GM18507 (cell line): ENCODE data around the gene WDR74.
A peak's percentile ranks its signal among the peaks of the same experiment; 100 is the strongest.
"Not testable (repeated sequence)": the region's sequence is repeated elsewhere in the genome, so short reads cannot be mapped to it uniquely, and the experiment has no call there.

ENCODE experiments used
- DNase-seq: peaks from one replicate; pipeline ENCODE4 v3.0.0; 2011; ENCODE audit warnings: low read depth; ENCODE audit not compliant: insufficient read length; ENCODE audit errors: extremely low spot score
- FAIRE-seq: peaks from 2 replicates; lab custom pipeline; 2011; peaks lifted over from hg19 to GRCh38; lab: Jason Lieb, UNC

WDR74 gene

GRCh38 chr11:62843466-62843865, 4.1 kb upstream of the WDR74 start:
- DNase-seq = no peak

GRCh38 chr11:62842891-62843290, 3.5 kb upstream of the WDR74 start:
- not testable (repeated sequence) for FAIRE-seq, DNase-seq

More at GRCh38 chr11:62843466-62843865, 4.1 kb upstream of the WDR74 start:
- no peak for FAIRE-seq

DNA sequence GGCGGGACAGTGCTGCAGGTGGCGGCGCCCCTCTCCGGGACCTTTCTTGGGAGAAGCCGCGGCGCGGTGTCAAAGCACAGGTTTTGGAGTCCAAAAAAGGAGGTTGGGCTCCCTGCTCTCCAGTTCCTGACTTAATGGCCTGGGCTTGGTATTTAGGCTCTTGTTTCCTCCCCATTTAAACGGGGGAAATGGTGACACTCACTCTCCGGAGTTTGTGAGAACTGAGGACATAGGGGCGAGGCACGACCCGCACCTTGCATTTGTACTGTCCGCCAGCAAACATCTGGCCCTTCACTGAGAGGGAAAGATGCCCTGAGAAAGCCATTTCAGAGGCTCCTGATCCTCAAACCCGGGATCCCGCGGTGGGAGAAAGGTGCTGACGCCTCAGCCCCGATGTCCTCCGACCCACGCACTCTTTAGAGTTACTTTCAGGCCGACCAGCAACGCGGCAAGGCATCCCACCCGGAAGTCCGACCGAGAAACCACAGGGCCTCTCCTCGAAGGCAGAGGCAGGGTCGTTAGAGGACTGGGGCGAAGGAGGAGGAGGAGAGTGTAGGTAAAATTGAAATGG, 2.9 kb upstream of the WDR74 start:
- DNase-seq (no peak), FAIRE-seq (no peak)

GRCh38 chr11:62841361-62842170, 2.2 kb upstream of the WDR74 start:
- DNase-seq (peak; percentile 87), FAIRE-seq (peak; percentile 88)

DNA sequence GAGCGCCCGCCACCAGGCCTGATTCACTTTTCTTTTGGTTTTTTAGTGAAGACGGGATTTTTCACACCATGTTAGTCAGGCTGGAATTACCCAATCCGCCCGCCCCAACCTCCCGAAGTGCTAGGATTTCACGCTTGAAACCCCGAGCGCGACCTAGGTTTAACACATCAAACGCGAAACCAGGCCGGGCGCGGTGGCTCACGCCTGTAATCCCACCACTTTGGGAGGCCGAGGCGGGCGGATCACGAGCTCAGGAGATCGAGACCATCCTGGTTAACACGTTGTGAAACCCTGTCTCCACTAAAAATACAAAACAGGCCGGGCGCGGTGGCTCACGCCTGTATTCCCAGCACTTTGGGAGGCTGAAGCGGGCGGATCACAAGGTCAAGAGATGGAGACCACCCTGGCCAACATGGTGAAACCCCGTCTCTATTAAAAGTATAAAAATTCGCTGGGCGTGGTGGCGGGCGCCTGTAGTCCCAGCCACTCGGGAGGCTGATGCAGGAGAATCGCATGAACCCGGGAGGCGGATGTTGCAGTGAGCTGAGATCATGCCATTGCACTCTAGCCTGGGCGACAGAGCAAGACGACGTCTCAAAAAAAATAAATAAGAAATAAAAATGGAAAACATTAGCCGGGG, 1.5 kb upstream of the WDR74 start:
- not testable (repeated sequence) for DNase-seq, FAIRE-seq

- FAIRE-seq (no peak), DNase-seq (no peak)
Measured at GRCh38 chr11:62835336-62835735, 4.1 kb downstream of the WDR74 start.

GRCh38 chr11:62832336-62833234, 6.8 kb downstream of the WDR74 start, which contains the start of gene TEX54:
TEX54 (minus strand) TSS chr11:62832841.
- FAIRE-seq (no peak), DNase-seq (no peak)

GRCh38 chr11:62831520-62832335, 7.7 kb downstream of the WDR74 start, which contains the start of gene STX5:
STX5 (minus strand) TSS chr11:62832051; CDS start chr11:62831243, 808 bp downstream.
- DNase-seq (peak; percentile 89), FAIRE-seq (peak; percentile 91)

DNA sequence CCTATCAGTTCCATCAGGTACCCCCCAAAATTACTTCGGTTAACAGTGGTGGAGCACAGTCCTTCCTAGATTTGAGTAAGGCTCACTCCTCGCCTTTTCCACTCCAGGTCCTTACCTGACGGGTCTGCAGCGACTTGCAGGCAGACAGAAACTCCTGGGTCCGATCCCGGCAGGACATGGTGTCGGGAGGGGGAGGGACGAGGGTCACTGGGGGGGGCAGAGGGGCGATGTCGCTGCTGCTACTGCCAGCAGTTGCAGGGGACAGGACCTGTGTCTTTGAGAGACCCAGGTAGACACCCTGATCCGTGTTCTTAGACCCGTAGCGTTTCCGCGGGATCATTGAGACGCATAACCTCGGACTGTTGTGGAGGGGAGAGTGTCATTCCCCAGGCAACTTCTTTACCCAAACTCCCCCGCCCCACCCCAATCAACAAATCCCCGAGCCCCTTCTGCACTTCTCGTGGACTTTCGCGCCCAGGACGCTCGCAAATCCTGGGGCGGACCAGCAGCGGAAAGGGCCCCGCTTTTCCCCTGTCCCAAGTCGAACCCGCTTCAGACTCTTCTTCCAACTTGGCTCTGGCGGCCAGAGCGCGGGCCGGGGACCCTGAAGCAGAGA, 8.4 kb downstream of the WDR74 start:
- no peak for FAIRE-seq
- DNase-seq = no peak

- DNase-seq, FAIRE-seq: not testable (repeated sequence)
Measured at GRCh38 chr11:62828130-62828529, 11.3 kb downstream of the WDR74 start.

GRCh38 chr11:62823677-62824076, 15.7 kb downstream of the WDR74 start:
- FAIRE-seq = no peak

GRCh38 chr11:62817129-62817528, 22.3 kb downstream of the WDR74 start:
- FAIRE-seq = no peak
- DNase-seq = no peak

More at GRCh38 chr11:62823677-62824076, 15.7 kb downstream of the WDR74 start:
- no peak for DNase-seq

DNA sequence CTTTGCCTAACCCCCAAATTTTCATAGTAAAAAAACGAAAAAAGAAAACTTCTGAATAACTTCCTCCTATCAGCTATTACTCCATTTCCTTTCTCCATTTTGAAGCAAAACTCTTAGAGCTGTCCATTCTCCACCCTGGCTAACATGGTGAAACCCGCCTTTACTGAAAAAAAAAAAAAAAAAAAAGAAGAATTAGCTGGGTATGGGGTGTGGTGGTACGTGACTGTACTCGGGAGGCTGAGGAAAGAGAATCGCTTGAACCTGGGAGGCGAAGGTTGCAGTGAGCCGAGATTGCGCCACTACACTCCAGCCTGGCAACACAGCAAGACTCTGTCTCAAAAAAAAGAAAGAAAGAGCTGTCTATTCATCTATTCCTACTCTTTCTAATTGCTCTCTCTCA, 22.8 kb downstream of the WDR74 start:
- FAIRE-seq (no peak), DNase-seq (no peak)

DNA sequence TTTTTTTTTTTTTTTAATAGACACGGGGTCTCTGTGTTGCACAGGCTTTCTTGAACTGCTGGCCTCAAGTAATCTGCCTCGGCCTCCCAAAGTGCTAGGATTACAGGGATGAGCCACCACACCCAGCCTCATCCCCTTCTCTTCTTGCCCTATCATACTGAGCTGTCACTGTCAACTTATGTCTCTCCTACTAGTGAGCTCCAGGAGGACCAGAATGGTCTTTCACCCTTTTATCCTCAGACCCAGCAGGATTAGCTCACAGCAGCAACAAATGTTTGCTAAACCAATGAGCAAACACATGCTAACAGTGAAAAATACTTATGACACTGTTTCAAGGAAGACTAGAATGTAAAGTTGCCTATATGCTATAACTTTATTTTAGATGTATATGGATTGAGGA, 27.7 kb downstream of the WDR74 start:
- FAIRE-seq (no peak), DNase-seq (no peak)

DNA sequence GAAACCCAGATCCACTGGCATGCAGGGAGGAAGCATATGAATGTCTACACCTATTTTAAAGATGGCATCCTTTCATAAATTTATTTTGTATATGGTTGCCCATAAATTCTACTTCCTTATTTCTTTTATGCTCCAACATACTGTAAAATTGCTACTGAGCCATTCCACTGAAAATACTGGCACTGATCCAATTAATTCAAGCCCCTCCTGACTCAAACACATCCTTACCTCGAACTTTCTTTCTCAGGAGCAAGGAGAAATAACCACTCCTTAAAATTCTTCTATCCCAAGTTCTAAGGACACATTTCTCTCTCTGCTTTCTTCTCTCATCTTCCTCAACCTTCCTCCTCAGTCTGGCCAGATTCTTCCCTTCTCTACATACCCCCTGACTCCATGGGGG, 28.6 kb downstream of the WDR74 start:
- FAIRE-seq (no peak), DNase-seq (no peak)

GRCh38 chr11:62806611-62807121, 32.7 kb downstream of the WDR74 start:
- no peak for FAIRE-seq
- DNase-seq = no peak

GRCh38 chr11:62805961-62806441, 33.4 kb downstream of the WDR74 start:
- DNase-seq (no peak), FAIRE-seq (no peak)
